Pulmonary artery endothelial cell (primary cell): ENCODE results near the gene FEV. TPM values are rescaled to one million over a fixed set of nuclear protein-coding genes. Genes with fewer than 3 reads are reported as not detected.
"Not testable (repeated sequence)": the region's sequence is repeated elsewhere in the genome, so short reads cannot be mapped to it uniquely, and the experiment has no call there.

Experiments used
- DNase-seq: peaks from one replicate; pipeline ENCODE4 v3.0.0-alpha.2; 2011; ENCODE audit warnings: low read depth, low spot score
- total RNA-seq: library from RNA; depleted of rRNA; stranded (reverse); fragments of >200 nt; gene quantifications from 2 replicates; pipeline ENCODE4 v1.2.3, GENCODE V29; 2014

The FEV gene
- total RNA-seq, 1 donor from 2014 or later, result not detected

DNA sequence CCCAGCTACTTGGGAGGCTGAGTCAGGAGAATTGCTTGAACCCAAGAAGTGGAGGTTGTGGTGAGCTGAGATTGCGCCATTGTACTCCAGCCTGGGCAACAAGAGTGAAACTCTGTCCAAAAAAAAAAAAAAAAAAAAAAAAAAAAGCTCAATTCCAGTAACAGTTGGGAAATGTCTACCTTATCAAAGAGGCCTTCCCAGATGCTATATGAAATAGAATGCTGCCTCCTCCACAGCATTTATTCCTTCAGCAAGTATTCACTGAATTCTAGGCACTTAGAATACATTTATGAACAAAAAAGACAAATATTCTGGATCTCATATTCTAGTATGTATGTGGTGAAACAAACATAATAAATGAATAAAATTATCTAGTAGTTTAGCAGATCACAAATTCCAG is 38.4 kb downstream of the FEV start:
- no peak for DNase-seq

- no peak for DNase-seq
Measured at GRCh38 chr2:218944759-218945404, 40.1 kb downstream of the FEV start.

- not testable (repeated sequence) for DNase-seq
Measured at GRCh38 chr2:218931751-218932150, 53.2 kb downstream of the FEV start.

Other genes starting within 250 kb of the FEV start
- gene CYP27A1, start 203.0 kb downstream of the FEV start, total RNA-seq, result 10.5 and 10.9 TPM in 2 replicates
- not detected in 2 replicates for gene PRKAG3, start 153.4 kb downstream of the FEV start, total RNA-seq
- gene WNT6, start 125.4 kb downstream of the FEV start, total RNA-seq, result not detected in 2 replicates
- gene WNT10A, start 104.3 kb downstream of the FEV start, total RNA-seq, result not detected in 2 replicates
- not detected in 2 replicates for gene CDK5R2, start 25.5 kb downstream of the FEV start, total RNA-seq
- gene CRYBA2, start 8.2 kb upstream of the FEV start, total RNA-seq, result not detected in 2 replicates
- gene CFAP65, start 56.3 kb upstream of the FEV start, total RNA-seq, result under 0.01 TPM in 1 of 2 replicates, not detected in the other
- under 0.01 TPM in 1 of 2 replicates, not detected in the other for gene IHH, start 75.7 kb upstream of the FEV start, total RNA-seq
- 16.4 and 26.3 TPM in 2 replicates for gene NHEJ1, start 175.6 kb upstream of the FEV start, total RNA-seq
- gene SLC23A3, start 184.8 kb upstream of the FEV start, total RNA-seq, result 0.59 and 2.2 TPM in 2 replicates
- 18.4 and 24.1 TPM in 2 replicates for gene CNPPD1, start 191.7 kb upstream of the FEV start, total RNA-seq
- 52.6 and 60.1 TPM in 2 replicates for gene RETREG2, start 193.1 kb upstream of the FEV start, total RNA-seq
- gene ZFAND2B, start 221.6 kb upstream of the FEV start, total RNA-seq, result 18.8 and 20.2 TPM in 2 replicates
- 20.0 and 69.3 TPM in 2 replicates for gene ABCB6, start 233.8 kb upstream of the FEV start, total RNA-seq
- 41.3 and 53.3 TPM in 2 replicates for gene ATG9A, start 244.5 kb upstream of the FEV start, total RNA-seq
- 18.5 and 22.1 TPM in 2 replicates for gene ANKZF1, start 244.6 kb upstream of the FEV start, total RNA-seq